ENCODE results near the gene RNPEPL1.

RNPEPL1 gene

DNA sequence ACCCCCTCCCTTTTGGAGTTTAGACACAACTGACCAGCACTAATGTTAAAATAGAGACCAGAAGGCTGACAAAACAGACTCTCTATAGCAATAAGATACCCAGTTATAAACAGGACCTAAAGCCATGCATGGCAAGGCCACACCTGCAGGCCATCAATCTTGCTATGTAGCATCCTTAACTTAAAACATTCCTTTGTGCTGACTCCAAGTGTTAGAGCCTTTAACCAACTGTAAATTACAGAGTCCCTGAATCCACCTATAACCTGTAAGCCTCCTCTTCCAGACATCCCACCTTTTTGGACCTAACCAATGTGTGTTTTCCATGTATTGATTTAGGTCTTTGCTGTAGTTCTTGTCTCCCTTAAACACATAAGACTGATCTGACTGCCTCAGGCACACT lies 28.4 kb upstream of the RNPEPL1 start:
- Histone ChIP-seq H3K18ac (ENCODE audit: low read depth in 1 of 2, low read length in 2 of 2) (no peak overlapping the region), H4K8ac (ENCODE audit: low read length) (no peak overlapping the region), H3K4ac (ENCODE audit: low read depth in 1 of 2, low read length in 2 of 2) (no peak overlapping the region), H2BK15ac (ENCODE audit: low read depth, poor library complexity, severe bottlenecking) (no peak overlapping the region), H3K9me3 (ENCODE audit: control insufficient read depth, low read length) (no peaks in the 10 kb centered on the region), H4K91ac (ENCODE audit: low read length) (no peak overlapping the region), H3K4me1 (ENCODE audit: control insufficient read depth, insufficient read depth, low read depth, low read length) (no peaks in the 10 kb centered on the region), H3K27ac (ENCODE audit: low read length, poor library complexity, severe bottlenecking) (no peak overlapping the region), H2AFZ (ENCODE audit: low read depth, low read length) (no peak overlapping the region), H3K9ac (ENCODE audit: low read length) (no peak overlapping the region), H3K27me3 (ENCODE audit: control insufficient read depth in 1 of 2, insufficient read depth in 1 of 2, low read length in 2 of 2) (no peaks in the 10 kb centered on the region), H2BK12ac (ENCODE audit: low read length in 2 of 2) (no peak overlapping the region), H3K4me3 (ENCODE audit: insufficient read depth in 1 of 2, low read depth in 1 of 2, low read length in 2 of 2) (no peak overlapping the region), H3K23ac (ENCODE audit: low read length in 2 of 2) (no peak overlapping the region), H2BK5ac (ENCODE audit: low read depth, low read length, poor library complexity, severe bottlenecking) (no peak overlapping the region), H3K36me3 (ENCODE audit: control insufficient read depth in 1 of 2, insufficient read depth in 2 of 2, low read depth in 1 of 2, low read length in 2 of 2) (peaks cover 14 to 37% of the 10 kb centered on the region in 2 experiments), H3K4me2 (ENCODE audit: low read length, poor library complexity, severe bottlenecking) (no peak overlapping the region), H3K14ac (ENCODE audit: low read length in 2 of 2) (no peak overlapping the region), H3K79me1 (replicated peaks; ENCODE audit: low read length, poor library complexity, severe bottlenecking) (peaks cover 10% of the 10 kb centered on the region), H2BK120ac (ENCODE audit: low read depth, low read length) (no peak overlapping the region), H2AK5ac (ENCODE audit: low read length, severe bottlenecking) (no peak overlapping the region)
- DNase-seq = no peak

DNA sequence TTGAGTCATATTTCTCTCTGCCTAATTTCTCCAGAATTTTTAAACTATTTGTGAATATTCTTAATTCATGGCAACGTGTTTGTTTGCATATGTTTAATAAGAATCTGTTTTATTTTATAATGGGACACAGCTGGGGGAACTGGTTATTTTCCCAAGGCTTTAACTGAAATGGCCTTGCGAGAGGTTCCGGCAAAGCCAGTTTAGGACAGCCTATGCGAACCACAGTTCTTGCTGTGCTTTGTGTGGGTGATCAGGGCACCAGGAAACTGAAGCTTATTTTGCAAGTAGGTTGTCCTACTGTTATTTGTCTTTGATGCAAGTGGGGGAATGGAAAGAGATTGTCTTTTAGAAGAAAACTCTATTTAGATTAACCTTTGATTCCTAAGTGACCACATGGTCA lies 17.0 kb upstream of the RNPEPL1 start:
- no peak overlapping the region for H3K9ac ChIP-seq (ENCODE audit: low read length)
- H2AK5ac ChIP-seq (ENCODE audit: low read length, severe bottlenecking) = no peak overlapping the region
- H3K9me3 ChIP-seq (ENCODE audit: control insufficient read depth, low read length) = no peaks in the 10 kb centered on the region
- no peak overlapping the region for H2BK5ac ChIP-seq (ENCODE audit: low read depth, low read length, poor library complexity, severe bottlenecking)
- WGBS = 92% methylated on average over 4 of the region's 4 CpGs
- no peaks in the 10 kb centered on the region for H3K27me3 ChIP-seq (ENCODE audit: control insufficient read depth in 1 of 2, insufficient read depth in 1 of 2, low read length in 2 of 2)
- H4K8ac ChIP-seq (ENCODE audit: low read length) = no peak overlapping the region
- H3K14ac ChIP-seq (ENCODE audit: low read length in 2 of 2) = no peak overlapping the region
- peaks cover 9% of the 10 kb centered on the region for H3K4me1 ChIP-seq (ENCODE audit: control insufficient read depth, insufficient read depth, low read depth, low read length)
- no peak overlapping the region for H2AFZ ChIP-seq (ENCODE audit: low read depth, low read length)
- no peak overlapping the region for H3K4me2 ChIP-seq (ENCODE audit: low read length, poor library complexity, severe bottlenecking)
- no peak overlapping the region for H3K23ac ChIP-seq (ENCODE audit: low read length in 2 of 2)
- H2BK15ac ChIP-seq (ENCODE audit: low read depth, poor library complexity, severe bottlenecking) = no peak overlapping the region
- no peak overlapping the region for H3K18ac ChIP-seq (ENCODE audit: low read depth in 1 of 2, low read length in 2 of 2)
- no peak overlapping the region for H4K91ac ChIP-seq (ENCODE audit: low read length)
- H3K36me3 ChIP-seq (ENCODE audit: control insufficient read depth in 1 of 2, insufficient read depth in 2 of 2, low read depth in 1 of 2, low read length in 2 of 2) = peaks cover 29 to 30% of the 10 kb centered on the region in 2 experiments
- no peak overlapping the region for H3K4ac ChIP-seq (ENCODE audit: low read depth in 1 of 2, low read length in 2 of 2)
- no peak overlapping the region for H3K27ac ChIP-seq (ENCODE audit: low read length, poor library complexity, severe bottlenecking)
- DNase-seq = no peak
- H3K4me3 ChIP-seq (ENCODE audit: insufficient read depth in 1 of 2, low read depth in 1 of 2, low read length in 2 of 2) = no peak overlapping the region
- H2BK120ac ChIP-seq (ENCODE audit: low read depth, low read length) = no peak overlapping the region
- no peak overlapping the region for H2BK12ac ChIP-seq (ENCODE audit: low read length in 2 of 2)
- peaks cover 34% of the 10 kb centered on the region for H3K79me1 ChIP-seq (replicated peaks; ENCODE audit: low read length, poor library complexity, severe bottlenecking)

GRCh38 chr2:240551811-240552210 lies 16.5 kb upstream of the RNPEPL1 start:
- Histone ChIP-seq H4K91ac (ENCODE audit: low read length) (no peak overlapping the region), H2AK5ac (ENCODE audit: low read length, severe bottlenecking) (no peak overlapping the region), H2BK12ac (ENCODE audit: low read length in 2 of 2) (no peak overlapping the region), H3K4me1 (ENCODE audit: control insufficient read depth, insufficient read depth, low read depth, low read length) (peaks cover 12% of the 10 kb centered on the region), H3K36me3 (ENCODE audit: control insufficient read depth in 1 of 2, insufficient read depth in 2 of 2, low read depth in 1 of 2, low read length in 2 of 2) (peaks cover 29 to 33% of the 10 kb centered on the region in 2 experiments), H3K27ac (ENCODE audit: low read length, poor library complexity, severe bottlenecking) (no peak overlapping the region), H2BK120ac (ENCODE audit: low read depth, low read length) (no peak overlapping the region), H2BK5ac (ENCODE audit: low read depth, low read length, poor library complexity, severe bottlenecking) (no peak overlapping the region), H4K8ac (ENCODE audit: low read length) (no peak overlapping the region), H2BK15ac (ENCODE audit: low read depth, poor library complexity, severe bottlenecking) (no peak overlapping the region), H3K9me3 (ENCODE audit: control insufficient read depth, low read length) (no peaks in the 10 kb centered on the region), H3K4me3 (ENCODE audit: insufficient read depth in 1 of 2, low read depth in 1 of 2, low read length in 2 of 2) (no peak overlapping the region), H3K79me1 (replicated peaks; ENCODE audit: low read length, poor library complexity, severe bottlenecking) (peaks cover 39% of the 10 kb centered on the region), H3K4me2 (ENCODE audit: low read length, poor library complexity, severe bottlenecking) (no peak overlapping the region), H3K14ac (ENCODE audit: low read length in 2 of 2) (no peak overlapping the region), H3K23ac (ENCODE audit: low read length in 2 of 2) (no peak overlapping the region), H3K4ac (ENCODE audit: low read depth in 1 of 2, low read length in 2 of 2) (no peak overlapping the region), H3K9ac (ENCODE audit: low read length) (no peak overlapping the region), H2AFZ (ENCODE audit: low read depth, low read length) (no peak overlapping the region), H3K27me3 (ENCODE audit: control insufficient read depth in 1 of 2, insufficient read depth in 1 of 2, low read length in 2 of 2) (no peaks in the 10 kb centered on the region), H3K18ac (ENCODE audit: low read depth in 1 of 2, low read length in 2 of 2) (no peak overlapping the region)
- WGBS = 0% methylated on average over 1 of the region's 1 CpG
- no peak for DNase-seq

DNA sequence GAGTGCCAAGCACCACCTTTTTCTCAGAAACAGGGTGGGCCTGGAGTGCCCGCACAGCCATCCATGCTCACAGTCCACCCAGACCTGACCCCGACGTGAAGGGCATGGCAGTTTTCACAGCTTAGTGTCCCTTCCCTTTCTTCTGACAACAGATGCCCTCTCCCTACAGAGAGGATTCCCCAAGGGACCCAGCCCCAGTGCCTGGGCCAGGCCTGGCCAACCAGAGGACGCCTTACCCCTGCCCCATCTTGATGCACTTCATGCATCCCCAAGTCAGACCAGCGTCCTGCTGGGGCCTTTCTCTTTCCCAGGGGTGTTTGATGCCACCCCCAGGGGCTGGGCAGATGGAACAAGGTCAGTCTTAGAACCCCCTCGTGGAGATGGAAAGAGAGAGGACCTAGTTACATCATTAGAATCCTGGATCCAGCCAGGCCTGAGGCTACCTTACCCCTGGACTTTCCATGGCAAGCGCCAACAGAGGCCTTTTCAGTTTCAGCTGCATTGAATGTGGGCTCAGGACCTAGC lies 14.3 kb upstream of the RNPEPL1 start:
- H3K9me3 ChIP-seq (ENCODE audit: control insufficient read depth, low read length) = no peaks in the 10 kb centered on the region
- H4K91ac ChIP-seq (ENCODE audit: low read length) = no peak overlapping the region
- no peak overlapping the region for H2AFZ ChIP-seq (ENCODE audit: low read depth, low read length)
- no peak overlapping the region for H3K4me3 ChIP-seq (ENCODE audit: insufficient read depth in 1 of 2, low read depth in 1 of 2, low read length in 2 of 2)
- peaks cover 54% of the 10 kb centered on the region for H3K79me1 ChIP-seq (replicated peaks; ENCODE audit: low read length, poor library complexity, severe bottlenecking)
- H3K36me3 ChIP-seq (ENCODE audit: control insufficient read depth in 1 of 2, insufficient read depth in 2 of 2, low read depth in 1 of 2, low read length in 2 of 2) = peaks cover 33 to 34% of the 10 kb centered on the region in 2 experiments
- H3K18ac ChIP-seq (ENCODE audit: low read depth in 1 of 2, low read length in 2 of 2) = no peak overlapping the region
- no peak overlapping the region for H3K9ac ChIP-seq (ENCODE audit: low read length)
- no peak for DNase-seq
- H2BK12ac ChIP-seq (ENCODE audit: low read length in 2 of 2) = no peak overlapping the region
- H2AK5ac ChIP-seq (ENCODE audit: low read length, severe bottlenecking) = no peak overlapping the region
- H4K8ac ChIP-seq (ENCODE audit: low read length) = no peak overlapping the region
- H3K14ac ChIP-seq (ENCODE audit: low read length in 2 of 2) = no peak overlapping the region
- no peak overlapping the region for H3K27ac ChIP-seq (ENCODE audit: low read length, poor library complexity, severe bottlenecking)
- WGBS = 95% methylated on average over 7 of the region's 7 CpGs
- H3K27me3 ChIP-seq (ENCODE audit: control insufficient read depth in 1 of 2, insufficient read depth in 1 of 2, low read length in 2 of 2) = no peaks in the 10 kb centered on the region
- H3K4me2 ChIP-seq (ENCODE audit: low read length, poor library complexity, severe bottlenecking) = no peak overlapping the region
- peaks cover 31% of the 10 kb centered on the region for H3K4me1 ChIP-seq (ENCODE audit: control insufficient read depth, insufficient read depth, low read depth, low read length)
- H3K4ac ChIP-seq (ENCODE audit: low read depth in 1 of 2, low read length in 2 of 2) = no peak overlapping the region
- no peak overlapping the region for H3K23ac ChIP-seq (ENCODE audit: low read length in 2 of 2)
- no peak overlapping the region for H2BK5ac ChIP-seq (ENCODE audit: low read depth, low read length, poor library complexity, severe bottlenecking)
- no peak overlapping the region for H2BK15ac ChIP-seq (ENCODE audit: low read depth, poor library complexity, severe bottlenecking)
- no peak overlapping the region for H2BK120ac ChIP-seq (ENCODE audit: low read depth, low read length)
